ENCODE results near the gene GUCY2C.
A peak's percentile ranks its signal among the peaks of the same experiment; 100 is the strongest.

The GUCY2C gene

GRCh38 chr12:14723763-14724162, 27.4 kb upstream of the GUCY2C start:
- H4K20me1 ChIP-seq (ENCODE audit: insufficient read depth, low read length): no peaks in the 10 kb centered on the region
- H3K9ac ChIP-seq (ENCODE audit: low read length): no peak overlapping the region
- no peak overlapping the region for H3K4me3 ChIP-seq (ENCODE audit: low read depth, low read length, poor library complexity, severe bottlenecking)
- H3K79me2 ChIP-seq (ENCODE audit: insufficient read depth, low read length): no peaks in the 10 kb centered on the region
- no peaks in the 10 kb centered on the region for H3K36me3 ChIP-seq (ENCODE audit: insufficient read depth, low read length)
- H2AFZ ChIP-seq (ENCODE audit: low read length): no peak overlapping the region
- H3K4me1 ChIP-seq (ENCODE audit: insufficient read depth, low read length, severe bottlenecking): no peaks in the 10 kb centered on the region
- H3K9me2 ChIP-seq (ENCODE audit: low read depth, low read length): no peaks in the 10 kb centered on the region
- no peak overlapping the region for H3K27ac ChIP-seq (ENCODE audit: low read depth, low read length, poor library complexity, severe bottlenecking)
- TF ChIP-seq EZH2 (IDR thresholded peaks at IDR 0.05; ENCODE audit: borderline replicate concordance, low read length) (no peak), CTCF (IDR thresholded peaks at IDR 0.05; ENCODE audit: low read length) (peak; percentile 86)
- peaks cover 11% of the 10 kb centered on the region for H3K9me3 ChIP-seq (ENCODE audit: low read length)
- no peak overlapping the region for H3K4me2 ChIP-seq (ENCODE audit: low read length)
- no peaks in the 10 kb centered on the region for H3K27me3 ChIP-seq (ENCODE audit: insufficient read depth, low read length)
- no peaks in the 10 kb centered on the region for H3F3A ChIP-seq (ENCODE audit: insufficient read depth, low read length)

- TF ChIP-seq EZH2 (IDR thresholded peaks at IDR 0.05; ENCODE audit: borderline replicate concordance, low read length) (no peak), CTCF (IDR thresholded peaks at IDR 0.05; ENCODE audit: low read length) (peak; percentile 72)
- no peak overlapping the region for H3K4me2 ChIP-seq (ENCODE audit: low read length)
Measured at GRCh38 chr12:14716848-14717444, 20.5 kb upstream of the GUCY2C start.

GRCh38 chr12:14714437-14714836, 18.0 kb upstream of the GUCY2C start:
- no peak overlapping the region for H2AFZ ChIP-seq (ENCODE audit: low read length)
- H3K9me2 ChIP-seq (ENCODE audit: low read depth, low read length): no peaks in the 10 kb centered on the region
- H3K27ac ChIP-seq (ENCODE audit: low read depth, low read length, poor library complexity, severe bottlenecking): no peak overlapping the region
- H3K27me3 ChIP-seq (ENCODE audit: insufficient read depth, low read length): no peaks in the 10 kb centered on the region
- no peaks in the 10 kb centered on the region for H4K20me1 ChIP-seq (ENCODE audit: insufficient read depth, low read length)
- H3K4me1 ChIP-seq (ENCODE audit: insufficient read depth, low read length, severe bottlenecking): peaks cover 3% of the 10 kb centered on the region
- H3K9me3 ChIP-seq (ENCODE audit: low read length): no peaks in the 10 kb centered on the region
- H3F3A ChIP-seq (ENCODE audit: insufficient read depth, low read length): no peaks in the 10 kb centered on the region
- no peaks in the 10 kb centered on the region; the same call in 1 of the 2 replicates for H3K36me3 ChIP-seq (ENCODE audit: insufficient read depth, low read length)
- no peak for TF ChIP-seq CTCF (IDR thresholded peaks at IDR 0.05; ENCODE audit: low read length)
- no peak overlapping the region for H3K4me2 ChIP-seq (ENCODE audit: low read length)
- no peak overlapping the region for H3K4me3 ChIP-seq (ENCODE audit: low read depth, low read length, poor library complexity, severe bottlenecking)
- no peak overlapping the region for H3K9ac ChIP-seq (ENCODE audit: low read length)
- no peaks in the 10 kb centered on the region for H3K79me2 ChIP-seq (ENCODE audit: insufficient read depth, low read length)

More at GRCh38 chr12:14716848-14717444, 20.5 kb upstream of the GUCY2C start:
- Histone ChIP-seq H3K27ac (ENCODE audit: low read depth, low read length, poor library complexity, severe bottlenecking) (no peak overlapping the region), H3K27me3 (ENCODE audit: insufficient read depth, low read length) (no peaks in the 10 kb centered on the region), H3K4me1 (ENCODE audit: insufficient read depth, low read length, severe bottlenecking) (peaks cover 3% of the 10 kb centered on the region), H4K20me1 (ENCODE audit: insufficient read depth, low read length) (no peaks in the 10 kb centered on the region), H3K9ac (ENCODE audit: low read length) (no peak overlapping the region), H3K36me3 (ENCODE audit: insufficient read depth, low read length) (no peaks in the 10 kb centered on the region; the same call in 1 of the 2 replicates), H3K9me2 (ENCODE audit: low read depth, low read length) (no peaks in the 10 kb centered on the region), H3F3A (ENCODE audit: insufficient read depth, low read length) (no peaks in the 10 kb centered on the region), H3K79me2 (ENCODE audit: insufficient read depth, low read length) (no peaks in the 10 kb centered on the region), H3K4me3 (ENCODE audit: low read depth, low read length, poor library complexity, severe bottlenecking) (no peak overlapping the region), H2AFZ (ENCODE audit: low read length) (no peak overlapping the region), H3K9me3 (ENCODE audit: low read length) (no peaks in the 10 kb centered on the region)
